ENCODE results near the gene APC2. TPM values are rescaled to one million over a fixed set of nuclear protein-coding genes. Genes with fewer than 3 reads are reported as not detected.
"Not testable (repeated sequence)": the region's sequence is repeated elsewhere in the genome, so short reads cannot be mapped to it uniquely, and the experiment has no call there.

APC2 gene
- total and polyA plus RNA-seq, 8 donors = 0.06 to 1.4 (median 0.68) TPM

GRCh38 chr19:1514295-1514661, 64.4 kb downstream of the APC2 start:
- H3K27me3 ChIP-seq = peaks cover 13 to 95% of the 10 kb centered on the region in 2 donors
- DNase-seq (no peak), ATAC-seq (no peak)
- peaks cover 7 to 14% of the 10 kb centered on the region in 2 donors for H3K4me1 ChIP-seq
- H3K36me3 ChIP-seq = no peaks in the 10 kb centered on the region
- TF ChIP-seq CTCF (IDR thresholded peaks at IDR 0.05) = no peak
- no peak overlapping the region for H3K27ac ChIP-seq
- H3K4me3 ChIP-seq = no peak overlapping the region
- intact Hi-C loops (cut with DNase I) = no loop called here
- H3K9me3 ChIP-seq = no peaks in the 10 kb centered on the region

GRCh38 chr19:1514986-1515721, 65.2 kb downstream of the APC2 start:
- intact Hi-C loops (cut with DNase I) = no loop called here
- Histone ChIP-seq H3K27me3 (peaks cover 13 to 96% of the 10 kb centered on the region in 2 donors), H3K4me1 (peaks cover 7 to 14% of the 10 kb centered on the region in 2 donors), H3K4me3 (no peak overlapping the region), H3K36me3 (no peaks in the 10 kb centered on the region), H3K9me3 (no peaks in the 10 kb centered on the region), H3K27ac (no peak overlapping the region)
- ATAC-seq (no peak), DNase-seq (no peak)
- no peak for TF ChIP-seq CTCF (IDR thresholded peaks at IDR 0.05)

- Histone ChIP-seq H3K4me1 (peaks cover 7 to 14% of the 10 kb centered on the region in 2 donors), H3K4me3 (no peak overlapping the region), H3K27me3 (peaks cover 12 to 94% of the 10 kb centered on the region in 2 donors), H3K27ac (no peak overlapping the region), H3K36me3 (no peaks in the 10 kb centered on the region), H3K9me3 (no peaks in the 10 kb centered on the region)
- DNase-seq (no peak), ATAC-seq (no peak)
- intact Hi-C loops (cut with DNase I) = no loop called here
- no peak for TF ChIP-seq CTCF (IDR thresholded peaks at IDR 0.05)
Observed at GRCh38 chr19:1516395-1516753, 66.5 kb downstream of the APC2 start.

- intact Hi-C loops (cut with DNase I) = no loop called here
- Histone ChIP-seq H3K9me3 (no peaks in the 10 kb centered on the region), H3K4me1 (peaks cover 3% of the 10 kb centered on the region in 2 donors), H3K27me3 (peaks cover 11 to 94% of the 10 kb centered on the region in 2 donors), H3K36me3 (no peaks in the 10 kb centered on the region), H3K4me3 (no peak overlapping the region), H3K27ac (no peak overlapping the region)
- ATAC-seq = no peak
- no peak for DNase-seq
- TF ChIP-seq CTCF (IDR thresholded peaks at IDR 0.05) = no peak
Observed at GRCh38 chr19:1518471-1518870, 68.5 kb downstream of the APC2 start.

- peaks cover 22 to 94% of the 10 kb centered on the region in 2 donors for H3K27me3 ChIP-seq
Observed at GRCh38 chr19:1519802-1520201, 69.9 kb downstream of the APC2 start.

More at GRCh38 chr19:1519802-1520201, 69.9 kb downstream of the APC2 start:
- ATAC-seq; H3K9me3 ChIP-seq; H3K36me3 ChIP-seq; intact Hi-C loops (cut with DNase I); H3K27ac ChIP-seq; DNase-seq; H3K4me1 ChIP-seq; H3K4me3 ChIP-seq: not testable (repeated sequence)
